GM18526 (cell line): ENCODE data around the gene LTN1.

Experiments
- POLR2A ChIP-seq: IDR thresholded peaks from 3 replicates; pipeline ENCODE4 v1.6.1; 2011; ENCODE audit not compliant: insufficient read length; ENCODE audit errors: extremely low read depth

Gene LTN1

DNA sequence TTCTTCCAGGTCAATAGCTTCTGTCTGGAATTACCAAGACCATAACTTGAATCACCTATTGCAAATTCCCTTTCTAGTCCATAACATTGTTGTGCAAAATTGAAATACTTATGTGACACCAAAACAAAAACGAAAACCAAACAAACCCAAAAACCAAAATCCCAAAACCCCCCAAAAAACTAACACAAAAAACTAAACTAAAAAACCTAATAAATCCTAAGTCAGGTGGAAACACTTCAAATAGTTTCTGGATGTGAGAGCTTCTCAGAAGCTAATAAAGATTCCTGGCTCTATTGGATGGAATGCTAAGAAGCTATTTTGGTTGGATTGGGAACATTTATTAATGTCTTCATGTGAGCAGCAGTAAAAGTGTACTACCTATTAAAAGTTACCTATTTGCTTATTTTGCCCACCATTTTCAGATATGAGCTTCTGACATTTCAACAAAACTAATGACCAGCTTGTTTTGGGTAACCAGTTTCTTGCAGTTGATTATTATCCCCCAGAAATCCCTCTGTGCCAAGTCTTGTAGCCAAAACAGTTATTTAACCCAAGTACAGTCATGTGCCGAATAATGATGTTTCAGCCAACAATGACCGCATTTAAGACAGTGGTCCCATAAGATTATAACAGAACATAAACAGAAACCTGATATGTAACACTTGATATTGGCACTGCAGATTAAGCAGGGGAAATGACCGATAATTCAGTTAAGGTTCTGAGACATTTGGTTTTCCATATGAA, 76.4 kb downstream of the LTN1 start:
- no peak for TF ChIP-seq POLR2A

GRCh38 chr21:28913071-28913470, 79.6 kb downstream of the LTN1 start:
- TF ChIP-seq POLR2A = no peak

- no peak for TF ChIP-seq POLR2A
Measured at GRCh38 chr21:28910280-28910887, 82.3 kb downstream of the LTN1 start.

GRCh38 chr21:28908351-28908750, 84.3 kb downstream of the LTN1 start:
- no peak for TF ChIP-seq POLR2A

- TF ChIP-seq POLR2A = no peak
Measured at GRCh38 chr21:28906841-28907240, 85.8 kb downstream of the LTN1 start.

DNA sequence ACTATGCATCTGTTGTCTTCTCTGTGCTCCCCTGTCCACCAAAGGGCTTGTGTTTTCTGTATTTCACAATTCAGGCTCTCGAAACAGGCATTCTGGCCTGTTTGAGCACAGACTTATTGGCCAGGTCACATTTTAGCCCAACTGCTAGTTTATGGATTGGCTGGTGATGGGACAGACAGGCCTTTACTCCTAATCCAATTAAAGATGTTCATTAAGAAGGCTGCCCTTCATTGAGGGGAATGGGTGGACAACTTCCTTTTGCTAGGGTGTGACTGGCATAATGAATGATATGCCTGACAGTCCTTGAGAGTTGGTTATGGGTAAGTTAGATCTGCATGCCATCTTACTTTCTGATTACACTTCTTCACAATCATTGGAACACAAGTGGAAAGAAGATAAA, 86.4 kb downstream of the LTN1 start:
- TF ChIP-seq POLR2A = no peak

DNA sequence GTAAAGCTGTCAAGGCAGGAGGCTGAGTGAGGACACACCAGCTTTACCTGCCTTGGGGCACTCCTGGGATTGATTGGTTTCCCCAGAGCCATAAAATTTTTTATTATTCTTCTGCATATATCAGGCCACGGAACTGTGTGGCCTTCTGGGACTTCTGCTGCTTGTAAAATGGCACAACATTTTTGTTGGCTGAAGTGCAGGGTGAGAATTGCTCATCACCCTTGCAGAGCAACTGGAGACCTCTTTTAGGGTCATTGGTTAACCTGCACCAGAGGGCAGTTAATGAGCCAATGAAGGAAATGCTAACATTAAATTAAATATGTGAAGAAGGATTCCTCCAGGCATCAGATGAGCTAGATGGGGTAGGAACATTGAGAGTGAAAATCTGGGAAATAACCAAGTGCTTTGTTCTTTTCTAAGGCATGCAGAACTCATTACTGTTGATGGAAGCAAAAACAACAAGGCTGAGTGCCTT, 87.7 kb downstream of the LTN1 start:
- no peak for TF ChIP-seq POLR2A

GRCh38 chr21:28903448-28903847, 89.2 kb downstream of the LTN1 start:
- no peak for TF ChIP-seq POLR2A

GRCh38 chr21:28900481-28900880, 92.2 kb downstream of the LTN1 start:
- no peak for TF ChIP-seq POLR2A

- no peak for TF ChIP-seq POLR2A
Measured at GRCh38 chr21:28899744-28900143, 92.9 kb downstream of the LTN1 start.

GRCh38 chr21:28899220-28899619, 93.5 kb downstream of the LTN1 start:
- TF ChIP-seq POLR2A = no peak

GRCh38 chr21:28893687-28894086, 99.0 kb downstream of the LTN1 start:
- TF ChIP-seq POLR2A = no peak

DNA sequence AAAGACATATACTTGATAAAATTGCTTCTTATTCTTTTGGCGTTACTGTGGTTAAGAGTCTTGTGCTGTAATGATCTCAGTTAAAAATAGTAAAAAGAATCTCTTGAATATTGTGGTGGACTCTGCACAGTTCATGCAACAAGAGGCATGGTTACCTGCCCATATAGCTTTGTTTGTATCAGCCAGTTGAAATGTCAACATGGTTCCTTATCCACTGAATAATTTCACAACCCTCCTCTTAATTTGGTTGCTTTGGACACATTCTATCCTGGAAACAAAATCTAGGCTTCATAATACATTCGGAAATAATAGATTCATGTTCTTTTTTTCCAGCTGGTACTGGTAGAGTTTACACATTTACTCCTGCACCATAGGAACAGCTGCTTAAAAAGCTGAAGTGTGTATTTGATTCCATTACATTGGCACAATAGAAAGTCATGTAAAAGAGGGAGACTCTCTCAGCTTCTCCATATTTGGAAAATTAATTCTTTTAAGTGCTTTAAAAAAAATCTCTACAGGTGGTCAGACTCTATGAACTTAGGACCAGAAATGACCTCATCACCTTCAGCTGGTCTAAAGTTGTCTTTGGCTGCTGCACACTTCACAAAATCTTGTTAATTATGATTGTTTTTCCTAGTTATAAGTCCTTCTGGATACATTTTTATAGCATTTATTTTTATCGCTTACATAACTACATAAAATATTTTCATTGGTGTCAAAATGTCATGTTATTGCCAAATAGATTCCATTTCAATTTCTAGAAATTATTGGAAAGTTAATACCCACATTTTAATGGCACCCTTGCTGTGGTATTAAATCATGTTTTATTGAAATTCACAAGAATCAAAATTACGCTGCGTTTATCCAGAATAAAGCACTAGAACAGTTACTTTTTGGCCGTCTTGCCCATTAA, 100.2 kb downstream of the LTN1 start:
- no peak for TF ChIP-seq POLR2A

- no peak for TF ChIP-seq POLR2A
Measured at GRCh38 chr21:28885853-28886177, 106.9 kb downstream of the LTN1 start.

- TF ChIP-seq POLR2A = peak; percentile 76
Measured at GRCh38 chr21:28884976-28885852, 107.5 kb downstream of the LTN1 start.

- no peak for TF ChIP-seq POLR2A
Measured at GRCh38 chr21:28884481-28884880, 108.2 kb downstream of the LTN1 start.

- TF ChIP-seq POLR2A = no peak
Measured at GRCh38 chr21:28883931-28884330, 108.7 kb downstream of the LTN1 start.
